ENCODE results near the gene ZAR1.

DNA sequence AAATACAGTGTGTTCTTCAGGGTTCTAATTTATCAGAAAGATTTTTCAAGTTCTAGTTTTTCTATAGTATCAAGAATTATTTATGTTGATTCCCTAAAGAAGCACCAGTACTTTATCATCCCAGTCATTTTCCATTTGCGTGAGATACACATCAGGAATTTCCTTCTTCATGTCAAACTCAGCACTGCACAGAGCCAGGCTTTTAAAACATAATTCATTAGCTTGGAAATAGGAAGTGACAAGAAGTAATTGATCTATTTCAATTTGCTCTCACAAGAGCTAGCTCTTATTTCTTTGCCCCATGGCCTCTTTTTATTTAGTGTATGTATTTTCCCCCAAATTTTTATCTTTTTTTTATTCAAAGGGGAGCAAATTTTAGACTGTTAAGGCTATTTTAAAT lies 19.9 kb upstream of the ZAR1 start:
- TF ChIP-seq, protein P1, sequence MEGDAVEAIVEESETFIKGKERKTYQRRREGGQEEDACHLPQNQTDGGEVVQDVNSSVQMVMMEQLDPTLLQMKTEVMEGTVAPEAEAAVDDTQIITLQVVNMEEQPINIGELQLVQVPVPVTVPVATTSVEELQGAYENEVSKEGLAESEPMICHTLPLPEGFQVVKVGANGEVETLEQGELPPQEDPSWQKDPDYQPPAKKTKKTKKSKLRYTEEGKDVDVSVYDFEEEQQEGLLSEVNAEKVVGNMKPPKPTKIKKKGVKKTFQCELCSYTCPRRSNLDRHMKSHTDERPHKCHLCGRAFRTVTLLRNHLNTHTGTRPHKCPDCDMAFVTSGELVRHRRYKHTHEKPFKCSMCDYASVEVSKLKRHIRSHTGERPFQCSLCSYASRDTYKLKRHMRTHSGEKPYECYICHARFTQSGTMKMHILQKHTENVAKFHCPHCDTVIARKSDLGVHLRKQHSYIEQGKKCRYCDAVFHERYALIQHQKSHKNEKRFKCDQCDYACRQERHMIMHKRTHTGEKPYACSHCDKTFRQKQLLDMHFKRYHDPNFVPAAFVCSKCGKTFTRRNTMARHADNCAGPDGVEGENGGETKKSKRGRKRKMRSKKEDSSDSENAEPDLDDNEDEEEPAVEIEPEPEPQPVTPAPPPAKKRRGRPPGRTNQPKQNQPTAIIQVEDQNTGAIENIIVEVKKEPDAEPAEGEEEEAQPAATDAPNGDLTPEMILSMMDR (IDR thresholded peaks at IDR 0.05 in 2 of 3, conservative IDR thresholded peaks at IDR 0.05 in 1 of 3; ENCODE audit: borderline replicate concordance in 1 of 3, insufficient read depth in 1 of 3, low read depth in 2 of 3, low read length in 2 of 3): no peak
- no peak for TF ChIP-seq POLR2AphosphoS5 (IDR thresholded peaks at IDR 0.05; ENCODE audit: low read depth, low read length)
- TF ChIP-seq EZH2 (IDR thresholded peaks at IDR 0.05): no peak
- no peak for TF ChIP-seq SIN3A (IDR thresholded peaks at IDR 0.05; ENCODE audit: low read depth)
- no peak for TF ChIP-seq EZH2phosphoT487 (IDR thresholded peaks at IDR 0.05; ENCODE audit: borderline replicate concordance)
- TF ChIP-seq POLR2A (IDR thresholded peaks at IDR 0.05; ENCODE audit: borderline replicate concordance, extremely low read depth, insufficient read depth, insufficient read length): no peak

All from HCT116 (cell line).